ENCODE measurements around the gene EIF2B5.

The EIF2B5 gene

DNA sequence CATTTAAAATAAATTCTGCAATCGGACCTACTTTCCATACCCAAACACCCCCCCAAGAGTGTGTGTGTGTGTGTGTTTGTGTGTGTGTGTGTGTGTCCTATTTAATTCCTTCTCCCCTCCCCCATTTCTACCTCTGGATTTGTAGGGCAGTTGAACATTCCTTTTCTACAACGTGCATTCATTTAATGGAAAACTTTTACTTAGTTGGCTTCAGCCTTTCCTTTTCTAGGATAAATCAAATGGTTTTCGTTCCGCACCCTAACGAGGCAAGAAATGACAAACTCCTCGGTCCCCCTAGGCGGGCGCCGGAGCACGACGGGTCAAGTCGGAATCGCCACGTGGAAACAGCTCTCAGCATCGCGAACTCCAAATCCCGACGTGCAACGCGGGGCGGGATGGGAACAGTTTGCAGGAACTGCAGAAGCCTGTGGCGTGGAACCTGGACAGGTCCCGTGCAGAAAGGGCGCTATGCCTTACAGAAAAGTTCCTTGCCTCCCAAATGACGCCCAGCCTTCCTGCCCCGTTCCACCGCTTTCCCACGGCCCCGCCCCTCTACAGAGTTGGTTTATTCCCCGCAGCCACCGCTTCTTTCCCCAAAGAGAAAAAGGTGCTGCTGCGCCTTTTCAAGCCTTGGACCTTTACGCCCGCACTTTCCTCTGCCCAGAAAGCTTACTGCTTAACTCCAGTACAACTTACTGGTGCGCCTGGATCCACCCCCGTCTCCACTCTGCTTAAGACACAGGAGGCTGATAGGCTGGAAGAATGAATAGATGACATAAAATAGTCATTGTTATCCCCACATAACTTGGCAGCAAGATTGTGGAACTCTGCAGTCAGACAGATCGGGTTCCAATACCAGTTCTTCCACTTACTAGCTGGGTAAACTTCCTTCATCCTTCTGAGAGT is 1.1 kb upstream of the EIF2B5 start:
- peaks cover 14 to 29% (median 21%) of the 10 kb centered on the region in 4 experiments for H3K4me1 ChIP-seq (ENCODE audit: control extremely low read depth in 1 of 4, control insufficient read depth in 4 of 4, insufficient read depth in 4 of 4, low read length in 3 of 4)
- WGBS (ENCODE audit: insufficient coverage), result under 1% methylated on average over 33 of the region's 37 CpGs
- DNase-seq, result peak; percentile 68 to 76 (median 71)

DNA sequence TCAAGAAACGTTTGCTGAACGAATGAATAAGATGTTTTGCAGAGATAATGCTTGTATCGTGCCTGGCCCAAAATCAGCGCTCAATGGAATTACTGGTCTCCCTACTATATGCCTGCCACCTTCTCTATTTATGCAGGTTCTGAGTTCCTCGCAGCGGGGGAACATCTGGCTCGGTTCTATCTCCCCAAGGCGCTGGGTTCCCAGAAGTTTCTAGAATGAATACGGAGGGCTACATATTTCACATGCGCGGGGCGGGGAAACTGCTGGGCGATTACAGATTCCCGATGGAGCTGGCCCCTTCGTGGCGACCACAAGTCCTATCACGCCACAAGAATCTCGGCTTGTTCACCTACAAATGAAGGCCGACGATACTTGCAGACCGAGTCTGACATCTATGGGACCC is 411 bp upstream of the EIF2B5 start:
- Histone ChIP-seq H3K27me3 (replicated peaks in 2 of 5; ENCODE audit: control insufficient read depth in 4 of 5, insufficient read depth in 5 of 5, low read length in 4 of 5) (no peaks in the 10 kb centered on the region), H3K9me3 (ENCODE audit: control extremely low read depth in 1 of 5, control insufficient read depth in 4 of 5, insufficient read depth in 2 of 5, low read depth in 1 of 5, low read length in 4 of 5) (no peaks in the 10 kb centered on the region), H3K36me3 (ENCODE audit: control insufficient read depth in 4 of 4, insufficient read depth in 4 of 4, low read length in 3 of 4) (peaks cover 2 to 14% (median 4%) of the 10 kb centered on the region in 4 experiments), H3K4me1 (ENCODE audit: control extremely low read depth in 1 of 4, control insufficient read depth in 4 of 4, insufficient read depth in 4 of 4, low read length in 3 of 4) (peaks cover 14 to 29% (median 21%) of the 10 kb centered on the region in 4 experiments), H3K27ac (ENCODE audit: insufficient read depth in 1 of 2, low read depth in 1 of 2, low read length in 2 of 2, poor library complexity in 1 of 2, severe bottlenecking in 2 of 2) (peak overlapping the region in 1 of 2 experiments; percentile 92), H3K4me3 (ENCODE audit: control insufficient read depth in 1 of 7, extremely low read depth in 1 of 7, insufficient read depth in 4 of 7, low read depth in 2 of 7, low read length in 6 of 7) (peak overlapping the region; percentile 78 to 99 (median 98))
- 0% methylated on average over 19 of the region's 21 CpGs for WGBS (ENCODE audit: insufficient coverage)
- DNase-seq, result peak in 1 of 3 donors; percentile 41
- CTCF ChIA-PET, result interaction anchor here (0.8 to 2.7 kb wide), 13 partner anchors 10 to 242 kb away, joined by 3 to 8 read pairs (median 3); partner anchors contain the start of genes ABCC5 and HTR3E
- POLR2A ChIA-PET, result interaction anchor here (0.6 to 1.0 kb wide), 3 partner anchors 14 to 107 kb away, joined by 3 read pairs; partner anchors contain the start of gene AP2M1

More for the DNA sequence above, 1.1 kb upstream of the EIF2B5 start:
- CTCF ChIA-PET, result interaction anchor here (0.7 to 2.7 kb wide), 13 partner anchors 10 to 242 kb away, joined by 3 to 10 read pairs (median 3); partner anchors contain the start of gene ABCC5
- Histone ChIP-seq H3K27ac (ENCODE audit: insufficient read depth in 1 of 2, low read depth in 1 of 2, low read length in 2 of 2, poor library complexity in 1 of 2, severe bottlenecking in 2 of 2) (peak overlapping the region in 1 of 2 experiments; percentile 92), H3K4me3 (ENCODE audit: control insufficient read depth in 1 of 7, extremely low read depth in 1 of 7, insufficient read depth in 4 of 7, low read depth in 2 of 7, low read length in 6 of 7) (peak overlapping the region; percentile 78 to 99 (median 98)), H3K27me3 (replicated peaks in 2 of 5; ENCODE audit: control insufficient read depth in 4 of 5, insufficient read depth in 5 of 5, low read length in 4 of 5) (no peaks in the 10 kb centered on the region), H3K36me3 (ENCODE audit: control insufficient read depth in 4 of 4, insufficient read depth in 4 of 4, low read length in 3 of 4) (peaks cover 2 to 14% (median 4%) of the 10 kb centered on the region in 4 experiments), H3K9me3 (ENCODE audit: control extremely low read depth in 1 of 5, control insufficient read depth in 4 of 5, insufficient read depth in 2 of 5, low read depth in 1 of 5, low read length in 4 of 5) (no peaks in the 10 kb centered on the region)
- POLR2A ChIA-PET, result interaction anchor here (1.0 kb wide), 1 partner anchor 14 kb away, joined by 3 read pairs; no protein-coding TSS in a partner anchor

DNA sequence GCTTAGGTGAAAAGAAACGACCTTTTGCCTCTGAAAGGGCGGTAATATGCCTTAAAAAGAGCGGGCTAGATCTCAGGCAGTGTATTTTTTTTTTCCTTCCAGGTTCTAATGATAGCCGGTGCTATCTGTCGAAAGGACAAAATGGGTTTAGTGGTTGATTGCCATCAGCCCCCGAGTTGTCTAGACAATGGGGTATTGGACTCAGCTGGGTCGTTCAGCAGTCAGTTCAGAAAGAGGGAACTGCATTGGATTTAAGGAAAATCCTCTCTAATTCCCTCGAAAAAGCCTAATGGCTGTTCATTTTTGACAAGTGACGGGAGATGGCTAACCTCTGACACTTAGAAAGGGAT is 728 bp downstream of the EIF2B5 start:
- H3K27ac ChIP-seq (ENCODE audit: insufficient read depth in 1 of 2, low read depth in 1 of 2, low read length in 2 of 2, poor library complexity in 1 of 2, severe bottlenecking in 2 of 2), result peak overlapping the region; percentile 56 to 92
- H3K36me3 ChIP-seq (ENCODE audit: control insufficient read depth in 4 of 4, insufficient read depth in 4 of 4, low read length in 3 of 4), result peaks cover 9 to 25% (median 11%) of the 10 kb centered on the region in 4 experiments
- WGBS (ENCODE audit: insufficient coverage), result 8% methylated on average over 7 of the region's 9 CpGs
- H3K4me1 ChIP-seq (ENCODE audit: control extremely low read depth in 1 of 4, control insufficient read depth in 4 of 4, insufficient read depth in 4 of 4, low read length in 3 of 4), result peaks cover 14 to 29% (median 21%) of the 10 kb centered on the region in 4 experiments
- ChIA-PET POLR2A (interaction anchor here (0.9 kb wide), 1 partner anchor 124 kb away, joined by 3 read pairs; no protein-coding TSS in a partner anchor), CTCF (interaction anchor here (1.2 to 2.7 kb wide), 7 partner anchors 9 to 240 kb away, joined by 3 to 8 read pairs (median 5); partner anchors contain the start of gene HTR3E)
- no peak for DNase-seq
- H3K9me3 ChIP-seq (ENCODE audit: control extremely low read depth in 1 of 5, control insufficient read depth in 4 of 5, insufficient read depth in 2 of 5, low read depth in 1 of 5, low read length in 4 of 5), result no peaks in the 10 kb centered on the region
- peak overlapping the region; percentile 78 to 99 (median 98) for H3K4me3 ChIP-seq (ENCODE audit: control insufficient read depth in 1 of 7, extremely low read depth in 1 of 7, insufficient read depth in 4 of 7, low read depth in 2 of 7, low read length in 6 of 7)
- no peaks in the 10 kb centered on the region for H3K27me3 ChIP-seq (replicated peaks in 2 of 5; ENCODE audit: control insufficient read depth in 4 of 5, insufficient read depth in 5 of 5, low read length in 4 of 5)

DNA sequence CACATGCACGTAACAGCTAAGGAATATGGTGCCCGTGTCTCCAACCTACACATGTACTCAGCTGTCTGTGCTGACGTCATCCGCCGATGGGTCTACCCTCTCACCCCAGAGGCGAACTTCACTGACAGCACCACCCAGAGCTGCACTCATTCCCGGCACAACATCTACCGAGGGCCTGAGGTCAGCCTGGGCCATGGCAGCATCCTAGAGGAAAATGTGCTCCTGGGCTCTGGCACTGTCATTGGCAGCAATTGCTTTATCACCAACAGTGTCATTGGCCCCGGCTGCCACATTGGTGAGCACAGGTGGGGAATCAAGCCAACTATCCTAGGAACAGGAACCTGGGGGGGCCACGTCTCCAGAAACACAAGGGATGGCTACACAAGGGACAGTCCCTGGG is 5.3 kb downstream of the EIF2B5 start:
- ChIA-PET POLR2A (no interaction called here), CTCF (no interaction called here)
- Histone ChIP-seq H3K27me3 (replicated peaks in 2 of 5; ENCODE audit: control insufficient read depth in 4 of 5, insufficient read depth in 5 of 5, low read length in 4 of 5) (no peaks in the 10 kb centered on the region), H3K9me3 (ENCODE audit: control extremely low read depth in 1 of 5, control insufficient read depth in 4 of 5, insufficient read depth in 2 of 5, low read depth in 1 of 5, low read length in 4 of 5) (no peaks in the 10 kb centered on the region), H3K4me1 (ENCODE audit: control extremely low read depth in 1 of 4, control insufficient read depth in 4 of 4, insufficient read depth in 4 of 4, low read length in 3 of 4) (peaks cover 8 to 15% (median 12%) of the 10 kb centered on the region in 4 experiments), H3K36me3 (ENCODE audit: control insufficient read depth in 4 of 4, insufficient read depth in 4 of 4, low read length in 3 of 4) (peaks cover 25 to 67% (median 53%) of the 10 kb centered on the region in 4 experiments), H3K4me3 (ENCODE audit: control insufficient read depth in 1 of 7, extremely low read depth in 1 of 7, insufficient read depth in 4 of 7, low read depth in 2 of 7, low read length in 6 of 7) (no peak overlapping the region), H3K27ac (ENCODE audit: insufficient read depth in 1 of 2, low read depth in 1 of 2, low read length in 2 of 2, poor library complexity in 1 of 2, severe bottlenecking in 2 of 2) (no peak overlapping the region)
- DNase-seq, result no peak
- WGBS (ENCODE audit: insufficient coverage), result 95% methylated on average over 9 of the region's 10 CpGs

DNA sequence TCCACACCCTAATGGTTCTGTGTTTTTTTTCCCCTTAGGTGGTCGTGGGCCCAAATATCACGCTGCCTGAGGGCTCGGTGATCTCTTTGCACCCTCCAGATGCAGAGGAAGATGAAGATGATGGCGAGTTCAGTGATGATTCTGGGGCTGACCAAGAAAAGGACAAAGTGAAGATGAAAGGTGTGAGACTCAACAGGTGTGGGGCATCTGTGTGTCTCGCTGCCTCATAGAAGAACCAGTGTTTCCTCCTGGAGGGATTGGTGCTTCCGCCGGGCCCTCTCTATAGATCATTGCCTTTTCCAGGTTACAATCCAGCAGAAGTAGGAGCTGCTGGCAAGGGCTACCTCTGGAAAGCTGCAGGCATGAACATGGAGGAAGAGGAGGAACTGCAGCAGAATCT is 7.0 kb downstream of the EIF2B5 start:
- DNase-seq, result no peak
- H3K27me3 ChIP-seq (replicated peaks in 2 of 5; ENCODE audit: control insufficient read depth in 4 of 5, insufficient read depth in 5 of 5, low read length in 4 of 5), result no peaks in the 10 kb centered on the region
- ChIA-PET CTCF (no interaction called here), POLR2A (no interaction called here)
- 98% methylated on average over 6 of the region's 7 CpGs for WGBS (ENCODE audit: insufficient coverage)
- peaks cover 25 to 70% (median 59%) of the 10 kb centered on the region in 4 experiments for H3K36me3 ChIP-seq (ENCODE audit: control insufficient read depth in 4 of 4, insufficient read depth in 4 of 4, low read length in 3 of 4)
- H3K4me1 ChIP-seq (ENCODE audit: control extremely low read depth in 1 of 4, control insufficient read depth in 4 of 4, insufficient read depth in 4 of 4, low read length in 3 of 4), result peaks cover 0 to under 1% (median 0%) of the 10 kb centered on the region in 4 experiments
- no peak overlapping the region for H3K4me3 ChIP-seq (ENCODE audit: control insufficient read depth in 1 of 7, extremely low read depth in 1 of 7, insufficient read depth in 4 of 7, low read depth in 2 of 7, low read length in 6 of 7)
- no peak overlapping the region for H3K27ac ChIP-seq (ENCODE audit: insufficient read depth in 1 of 2, low read depth in 1 of 2, low read length in 2 of 2, poor library complexity in 1 of 2, severe bottlenecking in 2 of 2)
- no peaks in the 10 kb centered on the region for H3K9me3 ChIP-seq (ENCODE audit: control extremely low read depth in 1 of 5, control insufficient read depth in 4 of 5, insufficient read depth in 2 of 5, low read depth in 1 of 5, low read length in 4 of 5)

DNA sequence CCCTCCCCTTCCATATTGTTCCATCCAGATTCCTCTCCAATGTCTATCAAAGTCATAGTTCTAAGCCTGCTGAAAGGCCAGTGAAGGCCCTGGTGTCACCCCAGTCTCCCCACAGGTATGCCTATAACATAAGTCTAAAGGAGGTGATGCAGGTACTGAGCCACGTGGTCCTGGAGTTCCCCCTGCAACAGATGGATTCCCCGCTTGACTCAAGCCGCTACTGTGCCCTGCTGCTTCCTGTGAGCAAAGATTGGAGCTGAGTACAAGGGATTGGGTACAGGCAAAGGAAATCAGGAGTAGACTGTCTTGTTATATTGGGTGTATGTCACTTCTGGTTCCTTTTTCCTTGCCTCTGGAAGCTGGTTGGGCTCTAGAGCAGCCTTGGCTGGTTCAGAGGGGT is 8.2 kb downstream of the EIF2B5 start:
- CTCF ChIA-PET, result interaction anchor here (1.6 to 3.1 kb wide), 3 partner anchors 11 to 104 kb away, joined by 6 to 14 read pairs (median 10); no protein-coding TSS in a partner anchor
- WGBS (ENCODE audit: insufficient coverage), result 100% methylated on average over 2 of the region's 3 CpGs
- H3K4me3 ChIP-seq (ENCODE audit: control insufficient read depth in 1 of 7, extremely low read depth in 1 of 7, insufficient read depth in 4 of 7, low read depth in 2 of 7, low read length in 6 of 7), result no peak overlapping the region
- DNase-seq, result no peak
- no peaks in the 10 kb centered on the region for H3K4me1 ChIP-seq (ENCODE audit: control extremely low read depth in 1 of 4, control insufficient read depth in 4 of 4, insufficient read depth in 4 of 4, low read length in 3 of 4)
- H3K36me3 ChIP-seq (ENCODE audit: control insufficient read depth in 4 of 4, insufficient read depth in 4 of 4, low read length in 3 of 4), result peaks cover 23 to 62% (median 56%) of the 10 kb centered on the region in 4 experiments
- POLR2A ChIA-PET, result no interaction called here
- H3K27me3 ChIP-seq (replicated peaks in 2 of 5; ENCODE audit: control insufficient read depth in 4 of 5, insufficient read depth in 5 of 5, low read length in 4 of 5), result no peaks in the 10 kb centered on the region
- H3K9me3 ChIP-seq (ENCODE audit: control extremely low read depth in 1 of 5, control insufficient read depth in 4 of 5, insufficient read depth in 2 of 5, low read depth in 1 of 5, low read length in 4 of 5), result no peaks in the 10 kb centered on the region
- H3K27ac ChIP-seq (ENCODE audit: insufficient read depth in 1 of 2, low read depth in 1 of 2, low read length in 2 of 2, poor library complexity in 1 of 2, severe bottlenecking in 2 of 2), result no peak overlapping the region
